ENCODE data around the gene CBLN3.

DNA sequence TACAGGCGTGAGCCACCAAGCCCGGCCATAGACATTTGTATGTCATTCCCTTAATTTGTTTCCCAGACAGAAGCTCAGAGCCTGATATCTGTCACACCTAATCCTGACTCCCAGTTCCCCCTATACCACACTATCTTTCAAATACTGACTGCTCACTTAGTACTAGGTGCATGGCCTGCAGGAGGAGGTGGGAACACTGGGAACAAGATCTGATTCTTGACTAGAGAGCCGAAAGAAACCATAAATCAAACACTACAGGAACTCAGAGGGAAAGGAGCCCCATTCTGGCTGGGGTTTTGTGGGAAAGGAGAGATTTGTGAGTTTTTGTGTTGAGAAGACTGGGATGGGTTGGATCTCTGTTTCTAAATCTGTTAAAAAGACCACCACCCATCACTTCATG lies 5.2 kb upstream of the CBLN3 start:
- TF ChIP-seq CTCF (tag by site-specific recombination; IDR thresholded peaks at IDR 0.05) (no peak), SP2 (tag by site-specific recombination; IDR thresholded peaks at IDR 0.05) (no peak), ZNF670 (tag by site-specific recombination; IDR thresholded peaks at IDR 0.05; ENCODE audit: low read depth) (no peak), ZNF658 (tag by site-specific recombination; IDR thresholded peaks at IDR 0.05) (no peak), YY1 (tag by site-specific recombination; IDR thresholded peaks at IDR 0.05) (no peak)
